Activated CD4-positive, alpha-beta T cell treated with anti-CD3 and anti-CD28 coated beads, Interleukin-2, amount 10 ng/mL, durations not matched to agents 24 days and 14 days (primary cell): ENCODE measurements around the gene SDK2. TPM values are rescaled to one million over a fixed set of nuclear protein-coding genes. Genes with fewer than 3 reads are reported as not detected.
"Not testable (repeated sequence)": the region's sequence is repeated elsewhere in the genome, so short reads cannot be mapped to it uniquely, and the experiment has no call there.

ENCODE experiments used
- DNase-seq: peaks from one replicate; pipeline ENCODE4 v3.0.0; 2022
- H3K27ac Mint-ChIP-seq: one replicate; pipeline ENCODE4 v1.8.0; 2022; ENCODE audit warnings: mild to moderate bottlenecking, mixed read lengths
- H3K27me3 Mint-ChIP-seq: one replicate; pipeline ENCODE4 v1.8.0; 2022; ENCODE audit warnings: mixed read lengths
- H3K36me3 Mint-ChIP-seq: one replicate; pipeline ENCODE4 v1.8.0; 2022; ENCODE audit warnings: low read depth, mild to moderate bottlenecking, mixed read lengths
- H3K4me1 Mint-ChIP-seq: one replicate; pipeline ENCODE4 v1.8.0; 2021; ENCODE audit warnings: mixed read lengths
- H3K4me3 Mint-ChIP-seq: one replicate; pipeline ENCODE4 v1.8.0; 2022; ENCODE audit warnings: mild to moderate bottlenecking, moderate library complexity, mixed read lengths
- H3K9me3 Mint-ChIP-seq: one replicate; pipeline ENCODE4 v1.8.0; 2021; ENCODE audit warnings: mixed read lengths
- intact Hi-C: fragments of 100-400 bp; cut with micrococcal nuclease; formaldehyde crosslinking; loops from one replicate; pipeline ENCODE4 v1.15.1; 2023
- total RNA-seq: library from RNA; stranded (reverse); gene quantifications from 2 replicates; pipeline ENCODE4 v1.2.3, GENCODE V29; 2022

The SDK2 gene
- total RNA-seq, 1 donor from 2014 or later = 0.42 TPM

DNA sequence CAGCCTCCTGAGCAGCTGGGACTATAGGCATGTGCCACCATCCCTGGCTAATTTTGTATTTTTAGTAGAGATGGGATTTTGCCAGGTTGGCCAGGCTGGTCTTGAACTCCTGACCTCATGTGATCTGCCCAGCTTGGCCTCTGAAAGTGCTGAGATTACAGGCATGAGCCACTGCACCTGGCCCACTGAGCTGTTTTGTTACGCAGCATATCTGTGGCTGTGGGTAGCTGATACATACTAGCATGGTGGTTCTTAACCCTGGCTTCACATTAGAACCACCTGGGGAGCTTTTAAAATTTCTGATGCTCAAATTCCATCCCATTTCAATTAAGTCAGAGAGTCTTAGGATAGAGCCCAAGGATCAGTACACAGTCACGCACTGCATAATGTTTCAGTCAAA lies 190.8 kb downstream of the SDK2 start:
- H3K27ac Mint-ChIP-seq, intact Hi-C loops, H3K36me3 Mint-ChIP-seq: not testable (repeated sequence)

GRCh38 chr17:73453090-73453489 lies 191.2 kb downstream of the SDK2 start:
- DNase-seq = no peak

More for the DNA sequence above, 190.8 kb downstream of the SDK2 start:
- not testable (repeated sequence) for H3K4me3 Mint-ChIP-seq, DNase-seq, H3K4me1 Mint-ChIP-seq, H3K9me3 Mint-ChIP-seq, H3K27me3 Mint-ChIP-seq

GRCh38 chr17:73452009-73452408 lies 192.2 kb downstream of the SDK2 start:
- Mint-ChIP-seq H3K9me3 (no peaks in the 10 kb centered on the region), H3K4me3 (no peak overlapping the region), H3K36me3 (no peaks in the 10 kb centered on the region), H3K4me1 (no peaks in the 10 kb centered on the region), H3K27ac (no peak overlapping the region), H3K27me3 (no peaks in the 10 kb centered on the region)
- intact Hi-C loops = no loop called here
- DNase-seq = no peak

More at GRCh38 chr17:73453090-73453489, 191.2 kb downstream of the SDK2 start:
- no peaks in the 10 kb centered on the region for H3K27me3 Mint-ChIP-seq
- no peak overlapping the region for H3K27ac Mint-ChIP-seq
- H3K9me3 Mint-ChIP-seq = no peaks in the 10 kb centered on the region
- no peaks in the 10 kb centered on the region for H3K36me3 Mint-ChIP-seq
- intact Hi-C loops = no loop called here
- no peaks in the 10 kb centered on the region for H3K4me1 Mint-ChIP-seq
- H3K4me3 Mint-ChIP-seq = no peak overlapping the region

GRCh38 chr17:73447319-73447718 lies 196.9 kb downstream of the SDK2 start:
- Mint-ChIP-seq H3K27ac (no peak overlapping the region), H3K27me3 (no peaks in the 10 kb centered on the region), H3K4me3 (no peak overlapping the region), H3K9me3 (no peaks in the 10 kb centered on the region), H3K4me1 (no peaks in the 10 kb centered on the region), H3K36me3 (no peaks in the 10 kb centered on the region)
- DNase-seq = no peak
- intact Hi-C loops = no loop called here

GRCh38 chr17:73446617-73447016 lies 197.6 kb downstream of the SDK2 start:
- no peak overlapping the region for H3K4me3 Mint-ChIP-seq
- intact Hi-C loops = no loop called here
- H3K4me1 Mint-ChIP-seq = no peaks in the 10 kb centered on the region
- H3K27ac Mint-ChIP-seq = no peak overlapping the region
- H3K27me3 Mint-ChIP-seq = no peaks in the 10 kb centered on the region
- H3K36me3 Mint-ChIP-seq = no peaks in the 10 kb centered on the region
- no peak for DNase-seq
- no peaks in the 10 kb centered on the region for H3K9me3 Mint-ChIP-seq

- Mint-ChIP-seq H3K4me1 (no peaks in the 10 kb centered on the region), H3K36me3 (no peaks in the 10 kb centered on the region), H3K9me3 (no peaks in the 10 kb centered on the region), H3K4me3 (no peak overlapping the region), H3K27me3 (no peaks in the 10 kb centered on the region), H3K27ac (no peak overlapping the region)
- DNase-seq = no peak
- intact Hi-C loops = no loop called here
These were observed 198.8 kb downstream of the SDK2 start for GRCh38 chr17:73445466-73445865.

GRCh38 chr17:73444021-73444420 lies 200.2 kb downstream of the SDK2 start:
- Mint-ChIP-seq H3K27me3 (no peaks in the 10 kb centered on the region), H3K36me3 (no peaks in the 10 kb centered on the region), H3K4me3 (no peak overlapping the region), H3K9me3 (no peaks in the 10 kb centered on the region), H3K27ac (no peak overlapping the region), H3K4me1 (no peaks in the 10 kb centered on the region)
- DNase-seq = no peak
- intact Hi-C loops = no loop called here

GRCh38 chr17:73439597-73439996 lies 204.6 kb downstream of the SDK2 start:
- DNase-seq = no peak

GRCh38 chr17:73437826-73438225 lies 206.4 kb downstream of the SDK2 start:
- intact Hi-C loops = no loop called here
- Mint-ChIP-seq H3K4me1 (no peaks in the 10 kb centered on the region), H3K27me3 (no peaks in the 10 kb centered on the region), H3K27ac (no peak overlapping the region), H3K36me3 (no peaks in the 10 kb centered on the region), H3K9me3 (no peaks in the 10 kb centered on the region), H3K4me3 (no peak overlapping the region)
- no peak for DNase-seq

More at GRCh38 chr17:73439597-73439996, 204.6 kb downstream of the SDK2 start:
- H3K36me3 Mint-ChIP-seq = no peaks in the 10 kb centered on the region
- no peak overlapping the region for H3K4me3 Mint-ChIP-seq
- H3K27me3 Mint-ChIP-seq = no peaks in the 10 kb centered on the region
- intact Hi-C loops = no loop called here
- H3K27ac Mint-ChIP-seq = no peak overlapping the region
- H3K4me1 Mint-ChIP-seq = no peaks in the 10 kb centered on the region
- H3K9me3 Mint-ChIP-seq = no peaks in the 10 kb centered on the region

GRCh38 chr17:73436954-73437353 lies 207.3 kb downstream of the SDK2 start:
- H3K4me1 Mint-ChIP-seq = no peaks in the 10 kb centered on the region
- H3K27ac Mint-ChIP-seq = no peak overlapping the region
- no peaks in the 10 kb centered on the region for H3K27me3 Mint-ChIP-seq
- H3K4me3 Mint-ChIP-seq = no peak overlapping the region
- H3K36me3 Mint-ChIP-seq = no peaks in the 10 kb centered on the region
- no peaks in the 10 kb centered on the region for H3K9me3 Mint-ChIP-seq
- intact Hi-C loops = no loop called here
- no peak for DNase-seq

DNA sequence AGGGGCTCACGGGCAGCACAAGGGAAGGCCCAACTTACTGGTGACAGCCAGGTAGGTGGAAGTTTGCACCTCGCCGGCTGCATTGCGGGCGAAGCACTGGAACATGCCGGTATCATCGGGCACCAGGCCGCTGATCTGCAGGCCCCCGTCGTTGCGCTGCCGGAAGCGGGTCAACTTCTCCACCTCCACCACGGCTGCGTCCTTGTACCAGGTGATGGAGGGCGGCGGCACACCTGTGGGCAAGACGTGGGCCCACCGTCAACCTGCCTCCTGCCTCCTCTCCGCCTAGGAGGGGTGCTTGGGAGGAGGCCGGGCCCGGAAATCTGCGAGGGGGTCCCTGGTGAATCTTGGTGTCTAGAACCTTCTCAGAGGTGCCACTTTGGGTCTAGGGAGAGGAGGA lies 208.8 kb downstream of the SDK2 start:
- H3K4me1 Mint-ChIP-seq = peaks cover 5% of the 10 kb centered on the region
- no peaks in the 10 kb centered on the region for H3K36me3 Mint-ChIP-seq
- H3K9me3 Mint-ChIP-seq = no peaks in the 10 kb centered on the region
- no peak overlapping the region for H3K4me3 Mint-ChIP-seq
- intact Hi-C loops = no loop called here
- no peak for DNase-seq
- H3K27ac Mint-ChIP-seq = no peak overlapping the region
- H3K27me3 Mint-ChIP-seq = no peaks in the 10 kb centered on the region

- DNase-seq = no peak
- H3K27me3 Mint-ChIP-seq = no peaks in the 10 kb centered on the region
- H3K27ac Mint-ChIP-seq = no peak overlapping the region
- H3K36me3 Mint-ChIP-seq = no peaks in the 10 kb centered on the region
- peaks cover 10% of the 10 kb centered on the region for H3K4me1 Mint-ChIP-seq
- H3K9me3 Mint-ChIP-seq = no peaks in the 10 kb centered on the region
- intact Hi-C loops = no loop called here
- no peak overlapping the region for H3K4me3 Mint-ChIP-seq
These were observed 210.1 kb downstream of the SDK2 start for GRCh38 chr17:73434154-73434553.

DNA sequence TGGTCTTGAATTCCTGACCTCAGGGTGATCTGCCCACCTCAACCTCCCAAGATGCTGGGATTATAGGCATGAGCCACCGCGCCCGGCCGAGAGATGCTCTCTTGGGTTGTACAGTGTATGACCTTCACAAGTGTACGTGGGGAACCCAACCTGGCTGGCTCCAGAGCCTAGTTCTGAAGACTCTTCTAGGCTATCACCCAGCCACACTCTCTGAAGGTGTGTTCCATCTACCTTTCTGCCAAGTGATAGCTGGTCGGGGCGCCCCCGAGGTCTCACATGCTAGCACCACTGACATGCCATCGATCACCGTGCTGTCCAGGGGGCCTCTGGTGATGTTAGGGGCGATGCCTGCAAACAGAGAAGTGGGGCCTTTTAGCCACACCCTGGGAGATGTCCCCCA lies 210.7 kb downstream of the SDK2 start:
- intact Hi-C loops = no loop called here
- H3K4me3 Mint-ChIP-seq = no peak overlapping the region

DNA sequence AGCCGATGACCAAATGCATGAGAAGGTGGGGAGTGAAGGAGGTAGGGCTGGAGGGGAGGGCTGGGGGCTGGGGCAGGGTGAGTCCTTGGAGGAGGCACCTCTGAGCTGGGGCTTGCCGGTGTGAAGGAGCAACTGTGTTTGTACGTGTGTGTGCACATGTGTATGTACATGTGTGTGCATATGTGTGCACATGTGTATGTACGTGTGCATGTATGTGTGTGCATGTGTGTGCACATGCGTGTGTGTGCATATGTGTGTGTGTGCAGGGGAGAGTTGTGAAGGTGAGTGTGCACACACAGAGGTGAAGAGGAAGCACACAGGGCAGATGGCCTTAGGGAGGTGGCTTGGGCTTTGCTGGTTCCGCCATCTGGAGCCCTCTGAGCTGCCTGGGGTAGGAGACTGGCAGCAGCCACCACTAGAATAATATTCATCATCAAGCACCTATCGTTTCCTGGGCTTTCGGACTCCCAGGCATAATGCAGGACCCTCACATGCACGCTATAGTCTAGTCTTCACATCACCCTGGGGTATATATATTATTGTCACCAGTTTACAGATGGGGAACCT lies 211.5 kb downstream of the SDK2 start:
- Mint-ChIP-seq H3K4me1 (peaks cover 10% of the 10 kb centered on the region), H3K4me3 (no peak overlapping the region), H3K9me3 (no peaks in the 10 kb centered on the region), H3K27ac (no peak overlapping the region), H3K36me3 (no peaks in the 10 kb centered on the region), H3K27me3 (no peaks in the 10 kb centered on the region)
- no peak for DNase-seq
- intact Hi-C loops = no loop called here

More for the DNA sequence above, 210.7 kb downstream of the SDK2 start:
- Mint-ChIP-seq H3K27ac (no peak overlapping the region), H3K36me3 (no peaks in the 10 kb centered on the region), H3K4me1 (peaks cover 10% of the 10 kb centered on the region), H3K9me3 (no peaks in the 10 kb centered on the region), H3K27me3 (no peaks in the 10 kb centered on the region)
- no peak for DNase-seq
